K562 (cell line): ENCODE results near the gene PRKACA. TPM values are rescaled to one million over a fixed set of nuclear protein-coding genes. Genes with fewer than 3 reads are reported as not detected.

Source experiments
- EHMT2 ChIP-seq: fragments of 450-650 bp; IDR thresholded peaks from 2 replicates; pipeline ENCODE4 v1.6.1; 2018; ENCODE audit warnings: antibody characterized with exemption
- ELF4 ChIP-seq: fragments of 450-650 bp; formaldehyde crosslinking; IDR thresholded peaks from 2 replicates; pipeline ENCODE4 v1.4.0; 2022; ENCODE audit warnings: missing genetic modification characterization
- ESRRA ChIP-seq: fragments of 450-650 bp; IDR thresholded peaks from 2 replicates; pipeline ENCODE4 v1.6.1; 2014; ENCODE audit warnings: low read depth, mild to moderate bottlenecking, moderate library complexity, borderline replicate concordance
- JUND ChIP-seq, 2 experiments: IDR thresholded peaks; 2 replicates in 1 of 2; 3 replicates in 1 of 2; pipeline ENCODE4 v1.6.1; 2011; ENCODE audit warnings: borderline replicate concordance in 2 of 2, low read depth in 2 of 2, low read length in 2 of 2, improper control_type of control experiment in 1 of 2, missing biosample characterization in 1 of 2, missing genetic modification characterization in 1 of 2, missing genetic modification reagents in 1 of 2
- SMAD4 ChIP-seq: fragments of 250-450 bp; sonication (Bioruptor Pico); conservative IDR thresholded peaks from 2 replicates; pipeline ENCODE4 v1.8.0; 2021; ENCODE audit warnings: inconsistent platforms, mild to moderate bottlenecking, moderate library complexity
- SMARCA4 ChIP-seq: fragments of 450-650 bp; IDR thresholded peaks from 2 replicates; pipeline ENCODE4 v1.6.1; 2016
- SMARCA5 ChIP-seq: fragments of 450-650 bp; IDR thresholded peaks from 2 replicates; pipeline ENCODE4 v1.6.1; 2016
- ZBTB7A ChIP-seq: IDR thresholded peaks from 2 replicates; pipeline ENCODE4 v1.6.1; 2011; ENCODE audit warnings: low read depth, mild to moderate bottlenecking, low read length, moderate library complexity, borderline replicate concordance; ENCODE audit not compliant: control insufficient read depth
- ZNF436 ChIP-seq: fragments of 250-450, 450-650 bp; sonication (Bioruptor Pico); formaldehyde crosslinking; IDR thresholded peaks from 2 replicates; pipeline ENCODE4 v1.7.0; 2020; ENCODE audit warnings: mild to moderate bottlenecking
- polyA plus RNA-seq, 8 experiments: library from polyadenylated mRNA; depleted of rRNA in 4 of 8; stranded (reverse) in 5 of 8; unstranded in 3 of 8; fragments of >200 nt; fragmentation: Nextera tagmentation in 2 of 8; fragmentation: Illumina TruSeq in 1 of 8; extraction: Ambion mirVana in 2 of 8; extraction: Trizol in 1 of 8; gene quantifications; 2 replicates each; pipeline versions ENCODE4 v1.2.1 to v1.2.3, GENCODE V29; 2011 to 2014; ENCODE audit warnings: inconsistent platforms in 1 of 8, missing spikeins in 1 of 8
- total RNA-seq, 7 experiments: library from RNA; depleted of rRNA in 6 of 7; stranded (reverse); fragments of >200 nt in 6 of 7; fragmentation: Illumina TruSeq in 2 of 7; extraction: Trizol in 2 of 7; gene quantifications; 2 replicates each; pipeline versions ENCODE4 v1.2.1 to v1.2.3, GENCODE V29; 2011 to 2021; ENCODE audit warnings: low replicate concordance in 1 of 7
- TF ChIP-seq, protein P1 (sequence below), 2 experiments: IDR thresholded peaks in 1 of 2; conservative IDR thresholded peaks in 1 of 2; 2 replicates each; pipeline ENCODE4 v1.6.1; 2016; ENCODE audit warnings: low read depth in 2 of 2, mild to moderate bottlenecking in 1 of 2, missing compliant biosample characterization in 1 of 2, missing genetic modification characterization in 1 of 2, moderate library complexity in 1 of 2
- TF ChIP-seq, protein P2 (sequence below): fragments of 450-650 bp; IDR thresholded peaks from 2 replicates; pipeline ENCODE4 v1.7.0; 2016; ENCODE audit warnings: borderline replicate concordance
- TF ChIP-seq, protein P3 (sequence below): fragments of 250-450 bp; sonication (Bioruptor Pico); IDR thresholded peaks from 2 replicates; pipeline ENCODE4 v1.4.0; 2020
- TF ChIP-seq, protein P4 (sequence below): fragments of 450-650 bp; IDR thresholded peaks from 2 replicates; pipeline ENCODE4 v1.6.1; 2016; ENCODE audit warnings: low read depth

PRKACA gene
- total and polyA plus RNA-seq, 9 of the 15 experiments (the other 6 are each of a cell fraction or from before 2014, with no cell fraction given) = 1.2 to 63.1 (median 13.0) TPM

DNA sequence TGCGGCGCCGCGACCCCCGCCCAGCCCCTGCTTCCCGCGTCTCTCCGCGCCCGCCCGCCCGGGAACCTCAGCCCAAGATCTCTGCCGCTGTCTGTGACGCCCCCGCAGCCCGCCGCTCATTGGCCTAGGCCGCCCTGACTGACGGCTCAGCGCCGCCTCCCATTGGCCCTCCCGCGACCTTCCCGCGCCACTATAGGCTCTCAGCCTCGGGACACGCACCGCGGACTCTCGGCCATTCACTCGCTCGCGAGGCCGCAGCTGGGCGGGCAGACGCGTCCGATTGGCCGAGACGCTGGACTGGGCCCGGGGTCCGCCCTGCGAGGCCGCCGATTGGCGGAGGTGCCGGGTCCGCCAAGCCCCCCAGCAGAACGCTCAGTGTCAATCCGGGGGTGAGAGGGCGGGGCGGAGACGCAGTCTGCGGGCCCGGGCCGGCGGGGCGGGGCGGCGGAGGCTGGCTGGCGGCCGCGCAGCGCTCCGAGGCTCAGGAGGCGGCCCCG is at the start of gene PRKACA (continued):
- TF ChIP-seq, protein P1, sequence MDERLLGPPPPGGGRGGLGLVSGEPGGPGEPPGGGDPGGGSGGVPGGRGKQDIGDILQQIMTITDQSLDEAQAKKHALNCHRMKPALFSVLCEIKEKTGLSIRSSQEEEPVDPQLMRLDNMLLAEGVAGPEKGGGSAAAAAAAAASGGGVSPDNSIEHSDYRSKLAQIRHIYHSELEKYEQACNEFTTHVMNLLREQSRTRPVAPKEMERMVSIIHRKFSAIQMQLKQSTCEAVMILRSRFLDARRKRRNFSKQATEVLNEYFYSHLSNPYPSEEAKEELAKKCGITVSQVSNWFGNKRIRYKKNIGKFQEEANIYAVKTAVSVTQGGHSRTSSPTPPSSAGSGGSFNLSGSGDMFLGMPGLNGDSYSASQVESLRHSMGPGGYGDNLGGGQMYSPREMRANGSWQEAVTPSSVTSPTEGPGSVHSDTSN (CRISPR knock-in tag; IDR thresholded peaks at IDR 0.05; ENCODE audit: low read depth) = peak; percentile 91
- TF ChIP-seq, protein P1 (tag; conservative IDR thresholded peaks at IDR 0.05; ENCODE audit: low read depth) = peak; percentile 94
- TF ChIP-seq, protein P2, sequence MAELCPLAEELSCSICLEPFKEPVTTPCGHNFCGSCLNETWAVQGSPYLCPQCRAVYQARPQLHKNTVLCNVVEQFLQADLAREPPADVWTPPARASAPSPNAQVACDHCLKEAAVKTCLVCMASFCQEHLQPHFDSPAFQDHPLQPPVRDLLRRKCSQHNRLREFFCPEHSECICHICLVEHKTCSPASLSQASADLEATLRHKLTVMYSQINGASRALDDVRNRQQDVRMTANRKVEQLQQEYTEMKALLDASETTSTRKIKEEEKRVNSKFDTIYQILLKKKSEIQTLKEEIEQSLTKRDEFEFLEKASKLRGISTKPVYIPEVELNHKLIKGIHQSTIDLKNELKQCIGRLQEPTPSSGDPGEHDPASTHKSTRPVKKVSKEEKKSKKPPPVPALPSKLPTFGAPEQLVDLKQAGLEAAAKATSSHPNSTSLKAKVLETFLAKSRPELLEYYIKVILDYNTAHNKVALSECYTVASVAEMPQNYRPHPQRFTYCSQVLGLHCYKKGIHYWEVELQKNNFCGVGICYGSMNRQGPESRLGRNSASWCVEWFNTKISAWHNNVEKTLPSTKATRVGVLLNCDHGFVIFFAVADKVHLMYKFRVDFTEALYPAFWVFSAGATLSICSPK = no peak
- TF ChIP-seq, protein P3, sequence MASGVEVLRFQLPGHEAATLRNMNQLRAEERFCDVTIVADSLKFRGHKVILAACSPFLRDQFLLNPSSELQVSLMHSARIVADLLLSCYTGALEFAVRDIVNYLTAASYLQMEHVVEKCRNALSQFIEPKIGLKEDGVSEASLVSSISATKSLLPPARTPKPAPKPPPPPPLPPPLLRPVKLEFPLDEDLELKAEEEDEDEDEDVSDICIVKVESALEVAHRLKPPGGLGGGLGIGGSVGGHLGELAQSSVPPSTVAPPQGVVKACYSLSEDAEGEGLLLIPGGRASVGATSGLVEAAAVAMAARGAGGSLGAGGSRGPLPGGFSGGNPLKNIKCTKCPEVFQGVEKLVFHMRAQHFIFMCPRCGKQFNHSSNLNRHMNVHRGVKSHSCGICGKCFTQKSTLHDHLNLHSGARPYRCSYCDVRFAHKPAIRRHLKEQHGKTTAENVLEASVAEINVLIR (CRISPR knock-in tag) = peak; percentile 71; the same call in 1 of the 2 replicates
- TF ChIP-seq ZBTB7A (peak; percentile 89), ELF4 (CRISPR knock-in tag) (no peak), SMAD4 (CRISPR knock-in tag) (no peak), ESRRA (peak; percentile 37; the same call in 1 of the 2 replicates), SMARCA5 (no peak), EHMT2 (no peak), SMARCA4 (no peak), JUND (IDR thresholded peaks at IDR 0.05; ENCODE audit: borderline replicate concordance, low read depth, low read length) (0 out of 2 replicates have a peak, but pooled peaks have one; percentile 14), JUND (tag; IDR thresholded peaks at IDR 0.05; ENCODE audit: borderline replicate concordance, low read depth, low read length) (no peak), ZNF436 (CRISPR knock-in tag) (no peak)
- TF ChIP-seq, protein P4, sequence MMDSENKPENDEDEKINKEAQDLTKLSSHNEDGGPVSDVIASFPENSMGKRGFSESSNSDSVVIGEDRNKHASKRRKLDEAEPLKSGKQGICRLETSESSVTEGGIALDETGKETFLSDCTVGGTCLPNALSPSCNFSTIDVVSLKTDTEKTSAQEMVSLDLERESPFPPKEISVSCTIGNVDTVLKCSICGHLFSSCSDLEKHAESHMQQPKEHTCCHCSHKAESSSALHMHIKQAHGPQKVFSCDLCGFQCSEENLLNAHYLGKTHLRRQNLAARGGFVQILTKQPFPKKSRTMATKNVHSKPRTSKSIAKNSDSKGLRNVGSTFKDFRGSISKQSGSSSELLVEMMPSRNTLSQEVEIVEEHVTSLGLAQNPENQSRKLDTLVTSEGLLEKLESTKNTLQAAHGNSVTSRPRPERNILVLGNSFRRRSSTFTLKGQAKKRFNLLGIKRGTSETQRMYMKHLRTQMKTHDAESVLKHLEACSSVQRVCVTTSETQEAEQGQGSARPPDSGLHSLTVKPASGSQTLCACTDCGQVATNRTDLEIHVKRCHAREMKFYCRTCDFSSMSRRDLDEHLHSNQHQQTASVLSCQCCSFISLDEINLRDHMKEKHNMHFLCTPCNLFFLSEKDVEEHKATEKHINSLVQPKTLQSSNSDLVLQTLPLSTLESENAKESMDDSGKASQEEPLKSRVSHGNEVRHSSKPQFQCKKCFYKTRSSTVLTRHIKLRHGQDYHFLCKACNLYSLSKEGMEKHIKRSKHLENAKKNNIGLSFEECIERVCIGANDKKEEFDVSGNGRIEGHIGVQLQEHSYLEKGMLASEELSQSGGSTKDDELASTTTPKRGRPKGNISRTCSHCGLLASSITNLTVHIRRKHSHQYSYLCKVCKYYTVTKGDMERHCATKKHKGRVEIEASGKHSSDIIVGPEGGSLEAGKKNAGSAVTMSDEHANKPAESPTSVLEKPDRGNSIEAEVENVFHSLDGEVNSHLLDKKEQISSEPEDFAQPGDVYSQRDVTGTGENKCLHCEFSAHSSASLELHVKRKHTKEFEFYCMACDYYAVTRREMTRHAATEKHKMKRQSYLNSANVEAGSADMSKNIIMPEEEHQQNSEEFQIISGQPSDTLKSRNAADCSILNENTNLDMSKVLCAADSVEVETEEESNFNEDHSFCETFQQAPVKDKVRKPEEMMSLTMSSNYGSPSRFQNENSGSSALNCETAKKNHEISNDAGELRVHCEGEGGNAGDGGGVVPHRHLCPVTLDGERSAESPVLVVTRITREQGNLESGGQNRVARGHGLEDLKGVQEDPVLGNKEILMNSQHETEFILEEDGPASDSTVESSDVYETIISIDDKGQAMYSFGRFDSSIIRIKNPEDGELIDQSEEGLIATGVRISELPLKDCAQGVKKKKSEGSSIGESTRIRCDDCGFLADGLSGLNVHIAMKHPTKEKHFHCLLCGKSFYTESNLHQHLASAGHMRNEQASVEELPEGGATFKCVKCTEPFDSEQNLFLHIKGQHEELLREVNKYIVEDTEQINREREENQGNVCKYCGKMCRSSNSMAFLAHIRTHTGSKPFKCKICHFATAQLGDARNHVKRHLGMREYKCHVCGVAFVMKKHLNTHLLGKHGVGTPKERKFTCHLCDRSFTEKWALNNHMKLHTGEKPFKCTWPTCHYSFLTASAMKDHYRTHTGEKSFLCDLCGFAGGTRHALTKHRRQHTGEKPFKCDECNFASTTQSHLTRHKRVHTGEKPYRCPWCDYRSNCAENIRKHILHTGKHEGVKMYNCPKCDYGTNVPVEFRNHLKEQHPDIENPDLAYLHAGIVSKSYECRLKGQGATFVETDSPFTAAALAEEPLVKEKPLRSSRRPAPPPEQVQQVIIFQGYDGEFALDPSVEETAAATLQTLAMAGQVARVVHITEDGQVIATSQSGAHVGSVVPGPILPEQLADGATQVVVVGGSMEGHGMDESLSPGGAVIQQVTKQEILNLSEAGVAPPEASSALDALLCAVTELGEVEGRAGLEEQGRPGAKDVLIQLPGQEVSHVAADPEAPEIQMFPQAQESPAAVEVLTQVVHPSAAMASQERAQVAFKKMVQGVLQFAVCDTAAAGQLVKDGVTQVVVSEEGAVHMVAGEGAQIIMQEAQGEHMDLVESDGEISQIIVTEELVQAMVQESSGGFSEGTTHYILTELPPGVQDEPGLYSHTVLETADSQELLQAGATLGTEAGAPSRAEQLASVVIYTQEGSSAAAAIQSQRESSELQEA = no peak
